T-helper 1 cell (primary cell): ENCODE results near the gene PCYOX1L.
"Not testable (repeated sequence)": the region's sequence is repeated elsewhere in the genome, so short reads cannot be mapped to it uniquely, and the experiment has no call there.

Source experiments
- DNase-seq, 5 donors: peaks; one replicate each; pipeline ENCODE4 v3.0.0-alpha.2; 2012 to 2020

Gene PCYOX1L

GRCh38 chr5:149388498-149389190, 30.8 kb downstream of the PCYOX1L start:
- DNase-seq, result no peak

- no peak for DNase-seq
Measured at GRCh38 chr5:149389552-149390495, 32.0 kb downstream of the PCYOX1L start.

- DNase-seq, result not testable (repeated sequence)
Measured at GRCh38 chr5:149391076-149391475, 33.2 kb downstream of the PCYOX1L start.

- DNase-seq, result no peak
Measured at GRCh38 chr5:149391524-149391923, 33.7 kb downstream of the PCYOX1L start.

- no peak for DNase-seq
Measured at GRCh38 chr5:149392718-149393117, 34.9 kb downstream of the PCYOX1L start.

GRCh38 chr5:149394996-149395395, 37.1 kb downstream of the PCYOX1L start:
- DNase-seq, result not testable (repeated sequence)

- no peak for DNase-seq
Measured at GRCh38 chr5:149397530-149397929, 39.7 kb downstream of the PCYOX1L start.

- DNase-seq, result not testable (repeated sequence)
Measured at GRCh38 chr5:149398747-149399266, 41.0 kb downstream of the PCYOX1L start.

GRCh38 chr5:149399775-149400174, 41.9 kb downstream of the PCYOX1L start:
- DNase-seq, result no peak

- DNase-seq, result no peak
Measured at GRCh38 chr5:149400304-149400703, 42.5 kb downstream of the PCYOX1L start.

- no peak for DNase-seq
Measured at GRCh38 chr5:149401051-149401450, 43.2 kb downstream of the PCYOX1L start.

- no peak for DNase-seq
Measured at GRCh38 chr5:149402291-149402690, 44.4 kb downstream of the PCYOX1L start.

- DNase-seq, result no peak
Measured at GRCh38 chr5:149403923-149404745, 46.3 kb downstream of the PCYOX1L start.

GRCh38 chr5:149404746-149405549, 47.1 kb downstream of the PCYOX1L start:
- DNase-seq, result no peak

GRCh38 chr5:149405550-149406202, 47.8 kb downstream of the PCYOX1L start:
- no peak for DNase-seq

GRCh38 chr5:149406203-149406978, 48.5 kb downstream of the PCYOX1L start:
- DNase-seq, result no peak

- no peak for DNase-seq
Measured at GRCh38 chr5:149406979-149407306, 49.1 kb downstream of the PCYOX1L start.

- DNase-seq, result no peak
Measured at GRCh38 chr5:149407323-149408251, 49.7 kb downstream of the PCYOX1L start.
